ENCODE data around the gene SIRPG.

SIRPG gene

GRCh38 chr20:1579488-1579887, 78.1 kb downstream of the SIRPG start:
- Histone ChIP-seq H3K27me3 (ENCODE audit: insufficient read depth, poor library complexity, severe bottlenecking) (no peaks in the 10 kb centered on the region), H3K27ac (replicated peaks) (no peak overlapping the region), H3K4me3 (replicated peaks; ENCODE audit: insufficient read depth, low read length) (no peak overlapping the region)
- no peak for DNase-seq (ENCODE audit: low read depth in 1 of 2, low spot score in 1 of 2)
- TF ChIP-seq SPI1 (IDR thresholded peaks at IDR 0.05; ENCODE audit: borderline replicate concordance, low read depth), result no peak
- TF ChIP-seq POLR2AphosphoS5 (IDR thresholded peaks at IDR 0.05; ENCODE audit: low read depth), result no peak
- TF ChIP-seq GABPA (IDR thresholded peaks at IDR 0.05; ENCODE audit: low read depth), result no peak
- TF ChIP-seq REST (IDR thresholded peaks at IDR 0.05; ENCODE audit: insufficient replicate concordance, low read depth), result no peak
- TF ChIP-seq CTCF (IDR thresholded peaks at IDR 0.05; ENCODE audit: insufficient read depth, low read length), result no peak

All from HL-60 (cell line).